Epithelial cell of proximal tubule (primary cell): Measurements from ENCODE around the gene ASXL2. TPM values are rescaled to one million over a fixed set of nuclear protein-coding genes. Genes with fewer than 3 reads are reported as not detected.

Experiments
- DNase-seq: peaks from one replicate; pipeline ENCODE4 v3.0.0-alpha.2; 2011; ENCODE audit warnings: low read depth
- H3K4me3 ChIP-seq: 2 replicates; pipeline ENCODE4 v1.5.1; 2011; ENCODE audit warnings: low read depth, mild to moderate bottlenecking, low read length
- total RNA-seq: library from RNA; depleted of rRNA; stranded (reverse); fragments of >200 nt; gene quantifications from 2 replicates; pipeline ENCODE4 v1.2.3, GENCODE V29; 2015
- TF ChIP-seq, protein P1 (sequence below): conservative IDR thresholded peaks from 2 replicates; pipeline ENCODE4 v1.5.1; 2012; ENCODE audit warnings: low read depth, mild to moderate bottlenecking, low read length

ASXL2 gene
- total RNA-seq, 1 donor from 2014 or later = 10.1 TPM

DNA sequence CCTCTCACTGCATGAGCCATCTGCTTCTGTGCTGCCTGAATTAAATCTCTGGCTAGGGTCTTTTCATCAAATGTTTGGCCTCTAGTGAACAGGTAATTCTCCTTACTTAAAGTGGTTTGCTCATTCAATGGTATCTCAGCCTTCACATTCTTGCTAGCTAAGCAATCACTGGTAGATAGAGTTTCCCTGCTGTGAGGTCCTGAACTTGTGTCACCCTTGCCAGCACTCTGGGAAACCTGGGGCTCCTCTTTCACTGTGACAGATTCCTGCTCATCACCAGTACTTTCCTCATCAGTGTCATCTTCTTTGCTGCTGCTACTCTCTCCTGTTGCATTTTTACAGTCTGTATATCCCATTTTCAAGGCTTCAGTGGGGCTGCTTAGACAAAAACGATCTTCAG lies 135.8 kb downstream of the ASXL2 start:
- H3K4me3 ChIP-seq = no peak overlapping the region
- DNase-seq = no peak
- TF ChIP-seq, protein P1, sequence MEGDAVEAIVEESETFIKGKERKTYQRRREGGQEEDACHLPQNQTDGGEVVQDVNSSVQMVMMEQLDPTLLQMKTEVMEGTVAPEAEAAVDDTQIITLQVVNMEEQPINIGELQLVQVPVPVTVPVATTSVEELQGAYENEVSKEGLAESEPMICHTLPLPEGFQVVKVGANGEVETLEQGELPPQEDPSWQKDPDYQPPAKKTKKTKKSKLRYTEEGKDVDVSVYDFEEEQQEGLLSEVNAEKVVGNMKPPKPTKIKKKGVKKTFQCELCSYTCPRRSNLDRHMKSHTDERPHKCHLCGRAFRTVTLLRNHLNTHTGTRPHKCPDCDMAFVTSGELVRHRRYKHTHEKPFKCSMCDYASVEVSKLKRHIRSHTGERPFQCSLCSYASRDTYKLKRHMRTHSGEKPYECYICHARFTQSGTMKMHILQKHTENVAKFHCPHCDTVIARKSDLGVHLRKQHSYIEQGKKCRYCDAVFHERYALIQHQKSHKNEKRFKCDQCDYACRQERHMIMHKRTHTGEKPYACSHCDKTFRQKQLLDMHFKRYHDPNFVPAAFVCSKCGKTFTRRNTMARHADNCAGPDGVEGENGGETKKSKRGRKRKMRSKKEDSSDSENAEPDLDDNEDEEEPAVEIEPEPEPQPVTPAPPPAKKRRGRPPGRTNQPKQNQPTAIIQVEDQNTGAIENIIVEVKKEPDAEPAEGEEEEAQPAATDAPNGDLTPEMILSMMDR = no peak

DNA sequence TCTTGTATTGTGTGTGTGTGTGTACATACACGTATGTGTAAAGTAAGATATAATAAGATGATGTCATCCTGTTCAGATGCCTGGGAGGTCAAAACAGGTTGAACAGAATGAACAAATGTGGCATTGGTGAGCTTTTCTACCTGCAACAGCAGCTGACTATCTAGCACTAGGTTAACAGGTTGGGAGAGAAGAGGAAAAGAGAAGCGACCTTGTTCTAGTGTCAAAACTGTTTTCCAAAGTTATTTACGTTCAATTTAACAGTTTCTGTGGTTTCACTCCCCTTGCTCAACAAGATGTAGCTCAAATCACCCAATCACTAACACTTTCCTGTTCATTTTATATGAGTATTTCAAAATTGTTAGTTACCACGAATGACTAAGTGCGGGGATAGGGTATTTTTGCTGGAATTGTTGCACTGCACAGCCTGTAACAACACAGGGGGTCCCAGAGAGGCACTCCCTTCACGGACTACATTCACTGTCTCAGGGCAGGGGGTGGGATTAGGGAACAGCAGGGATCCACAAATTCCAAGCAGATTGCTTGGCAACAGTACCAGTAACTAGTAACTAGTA lies 137.4 kb downstream of the ASXL2 start:
- no peak for DNase-seq
- no peak overlapping the region for H3K4me3 ChIP-seq
- TF ChIP-seq, protein P1 = no peak

GRCh38 chr2:25738383-25739343 lies 139.6 kb downstream of the ASXL2 start:
- no peak for DNase-seq
- TF ChIP-seq, protein P1 = no peak
- no peak overlapping the region for H3K4me3 ChIP-seq

DNA sequence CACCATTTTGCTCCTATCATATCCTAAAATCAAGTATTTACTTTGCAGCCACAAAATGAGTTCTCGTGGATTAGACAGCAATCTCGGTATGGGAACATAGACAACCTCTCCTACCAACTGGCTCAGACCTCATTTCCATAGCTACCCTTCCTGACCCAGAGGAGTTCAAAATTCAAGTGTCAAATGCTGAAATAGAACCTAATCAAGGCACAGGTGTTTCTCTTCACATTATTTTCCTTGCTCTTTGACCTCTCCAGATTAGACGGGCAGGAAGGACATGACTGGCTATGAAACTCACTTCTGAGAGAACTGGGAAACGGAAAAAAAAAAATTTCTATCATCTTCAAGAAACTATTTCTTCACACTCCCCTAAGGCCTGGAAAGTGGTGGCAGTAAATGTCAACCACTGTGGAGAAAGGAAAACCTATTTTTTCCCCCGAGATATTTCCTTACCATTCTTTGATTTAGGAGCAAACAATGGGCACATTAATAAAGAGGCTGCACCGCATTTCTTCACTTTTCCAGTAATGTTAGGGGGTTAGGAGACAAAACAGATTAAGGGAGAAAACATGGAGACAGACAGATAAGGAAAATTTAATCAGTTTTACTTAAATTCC lies 141.3 kb downstream of the ASXL2 start:
- H3K4me3 ChIP-seq = no peak overlapping the region
- DNase-seq = no peak
- TF ChIP-seq, protein P1 = no peak

GRCh38 chr2:25735835-25736234 lies 142.5 kb downstream of the ASXL2 start:
- no peak for DNase-seq
- TF ChIP-seq, protein P1 = no peak
- no peak overlapping the region for H3K4me3 ChIP-seq

DNA sequence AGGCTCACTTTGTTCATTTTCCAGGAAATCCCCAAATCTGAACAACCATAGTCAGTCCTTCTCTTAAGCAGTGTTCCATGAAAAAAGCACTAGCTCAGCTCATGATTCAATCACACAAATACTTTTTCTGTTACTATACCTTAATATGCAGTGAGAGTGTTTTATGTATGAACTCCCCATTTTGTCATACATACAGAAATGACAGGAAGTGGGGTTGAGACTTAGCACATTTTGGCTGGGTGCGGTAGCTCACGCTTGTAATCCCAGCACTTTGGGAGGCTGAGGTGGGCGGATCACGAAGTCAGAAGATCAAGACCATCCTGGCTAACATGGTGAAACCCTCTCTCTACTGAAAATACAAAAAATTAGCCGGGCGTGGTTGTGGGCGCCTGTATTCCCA lies 149.7 kb downstream of the ASXL2 start:
- TF ChIP-seq, protein P1 = no peak
- no peak overlapping the region for H3K4me3 ChIP-seq
- no peak for DNase-seq
